NCI-H82 treated with DMSO at 0.1 percent for 48 hours (cell line): ENCODE measurements around the gene DLG2.

Experiments
- DNase-seq: peaks from one replicate; lab custom pipeline; 2025; ENCODE audit not compliant: unreplicated experiment; lab: John Stamatoyannopoulos, UW

DLG2 gene

DNA sequence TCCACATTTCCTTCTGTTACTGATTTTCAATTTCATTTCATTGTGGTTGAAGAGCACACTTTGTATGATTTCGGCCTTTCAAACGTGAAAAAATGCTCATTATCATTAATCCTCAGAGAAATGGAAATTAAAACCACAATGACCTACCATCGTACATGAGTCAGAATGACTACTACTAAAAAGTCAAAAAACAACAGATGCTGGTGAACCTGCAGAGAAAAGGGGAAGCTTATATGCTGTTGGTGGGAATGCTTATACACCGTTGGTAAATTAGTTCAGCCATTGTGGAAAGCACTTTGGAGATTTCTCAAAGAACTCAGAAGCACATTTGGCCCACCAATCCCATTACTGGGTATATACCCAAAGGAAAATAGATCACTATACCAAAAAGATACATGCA lies 57.6 kb downstream of the DLG2 start:
- no peak for DNase-seq

DNA sequence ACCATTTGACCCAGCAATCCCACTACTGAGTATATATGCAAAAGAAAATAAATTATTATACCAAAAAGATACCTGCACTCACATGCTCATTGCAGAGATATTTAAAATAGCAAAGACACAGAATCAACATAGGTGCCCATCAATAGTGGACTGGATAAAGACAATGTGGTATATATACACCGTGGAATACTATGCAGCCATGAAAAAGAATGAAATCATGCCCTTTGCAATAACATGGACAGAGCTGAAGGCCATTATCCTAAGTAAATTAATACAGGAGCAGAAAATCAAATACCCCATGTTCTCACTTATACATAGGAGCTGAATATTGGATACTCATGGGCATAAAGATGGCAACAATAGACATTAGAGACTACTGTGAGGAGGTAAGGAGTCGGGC lies 68.7 kb downstream of the DLG2 start:
- no peak for DNase-seq

DNA sequence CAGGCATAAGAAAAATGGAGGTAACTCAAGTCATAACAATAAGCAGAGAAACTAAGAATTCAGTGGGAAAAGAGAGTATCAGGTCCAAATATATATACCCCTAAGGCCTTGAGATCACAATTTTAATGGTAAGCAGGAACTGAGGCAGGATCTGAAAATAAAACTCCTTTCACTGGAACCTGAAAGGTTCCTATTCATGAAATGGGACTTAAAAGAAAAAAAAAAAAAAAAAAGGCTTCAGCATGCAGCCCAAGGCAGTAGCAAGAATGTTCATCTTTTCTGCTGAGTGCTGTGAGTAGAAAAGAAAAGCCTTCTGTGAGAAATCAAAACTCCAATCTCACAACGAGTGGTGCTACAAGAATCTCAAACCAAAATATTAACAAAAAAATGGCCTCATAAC lies 75.3 kb downstream of the DLG2 start:
- no peak for DNase-seq

DNA sequence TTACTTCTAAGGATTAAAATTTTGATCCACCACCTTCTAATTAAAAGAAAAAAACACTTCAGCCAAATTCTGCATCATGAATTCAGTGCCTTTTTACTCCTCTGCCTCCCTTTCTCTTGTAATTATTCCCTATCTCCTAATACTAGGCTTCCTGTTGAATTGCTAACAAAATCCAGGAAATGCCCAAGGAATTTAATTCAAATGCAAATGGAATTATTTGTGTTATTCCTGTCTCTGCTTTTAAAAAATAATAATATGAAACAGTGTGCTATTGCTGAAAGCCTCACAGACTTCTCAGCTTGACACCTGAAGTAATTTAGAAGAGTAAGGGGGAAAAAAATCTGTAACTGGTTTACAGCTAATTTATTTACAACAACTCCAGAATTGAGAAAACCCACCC lies 85.5 kb downstream of the DLG2 start:
- no peak for DNase-seq

DNA sequence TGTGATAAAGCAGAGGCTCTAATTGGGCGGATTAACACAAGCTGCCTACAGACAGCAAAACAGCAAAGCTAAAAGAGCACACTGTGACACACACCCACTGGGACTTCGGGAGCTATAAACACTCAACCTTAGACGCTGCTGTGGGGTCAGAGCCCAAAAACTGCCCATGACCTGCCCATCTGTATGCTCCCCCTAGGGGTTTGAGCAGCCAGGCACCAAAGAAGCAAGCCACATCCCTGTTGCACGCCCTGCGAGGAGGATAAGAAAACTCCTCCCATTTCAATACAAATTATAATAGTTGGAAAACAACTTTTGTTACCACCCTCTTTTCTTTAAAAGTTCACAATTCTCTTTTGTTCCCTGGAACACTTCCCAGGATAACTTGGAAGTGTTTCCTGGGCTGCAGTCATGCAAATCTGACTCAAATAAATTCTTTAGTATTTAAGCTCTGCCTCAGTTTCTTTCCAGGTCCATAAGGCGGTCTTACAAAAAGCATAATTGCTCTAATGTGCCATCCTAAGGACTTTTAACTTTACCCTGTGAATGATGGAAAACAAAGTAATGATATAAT lies 86.4 kb downstream of the DLG2 start:
- no peak for DNase-seq

- DNase-seq, result no peak
Observed at GRCh38 chr11:85540181-85540580, 87.0 kb downstream of the DLG2 start.

DNA sequence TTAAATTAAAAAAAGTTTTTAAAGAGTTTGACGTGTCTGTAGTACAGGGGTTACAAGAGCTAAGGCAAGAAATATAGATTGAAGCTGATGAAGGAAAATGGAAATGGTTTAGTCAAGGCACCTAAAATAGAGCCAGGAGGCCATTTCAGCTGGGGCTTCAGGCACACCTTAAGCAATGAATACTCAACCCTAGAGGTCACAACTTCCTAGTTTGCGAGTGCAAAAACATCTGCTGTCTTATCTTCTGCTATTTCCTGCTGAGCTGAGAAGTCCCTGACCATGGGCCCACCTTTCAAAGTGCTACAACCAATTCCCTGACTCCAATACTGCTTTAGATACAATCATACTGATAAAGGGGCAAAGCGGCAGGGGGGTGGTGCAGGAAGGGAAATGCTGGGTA lies 87.4 kb downstream of the DLG2 start:
- no peak for DNase-seq

DNA sequence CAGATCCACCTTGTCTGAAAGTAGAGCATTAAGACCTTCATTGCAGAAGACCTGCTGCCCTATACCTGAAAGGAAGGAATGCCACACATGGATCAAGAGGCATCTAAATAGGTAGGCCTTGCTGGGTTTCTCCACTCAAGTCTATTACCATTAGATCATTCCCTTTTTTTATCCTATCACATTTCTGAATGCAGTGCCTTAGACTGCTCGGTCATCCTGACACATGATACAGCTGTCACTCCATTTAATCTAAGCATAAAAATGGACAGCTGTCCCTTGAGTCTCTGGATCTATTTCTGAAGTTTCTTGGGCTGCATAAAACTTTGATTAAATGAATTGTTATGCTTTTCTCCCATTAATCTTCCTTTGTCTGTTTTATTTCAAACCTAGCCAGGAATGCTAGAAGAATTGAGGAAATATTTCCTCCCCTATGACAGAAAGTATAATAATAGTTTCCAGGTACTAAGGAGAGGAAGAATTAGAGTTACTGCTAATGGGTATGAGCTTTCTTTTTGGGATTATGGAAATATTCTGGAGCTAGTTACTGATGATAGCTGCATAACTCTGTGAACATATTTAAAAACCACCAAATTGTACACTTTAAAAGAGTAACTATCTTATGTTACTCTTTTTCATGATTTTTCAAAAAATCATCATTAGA lies 88.0 kb downstream of the DLG2 start:
- DNase-seq, result no peak

- no peak for DNase-seq
Observed at GRCh38 chr11:85536438-85536837, 90.7 kb downstream of the DLG2 start.

- no peak for DNase-seq
Observed at GRCh38 chr11:85534806-85535205, 92.3 kb downstream of the DLG2 start.

- no peak for DNase-seq
Observed at GRCh38 chr11:85531191-85531897, 95.8 kb downstream of the DLG2 start.

DNA sequence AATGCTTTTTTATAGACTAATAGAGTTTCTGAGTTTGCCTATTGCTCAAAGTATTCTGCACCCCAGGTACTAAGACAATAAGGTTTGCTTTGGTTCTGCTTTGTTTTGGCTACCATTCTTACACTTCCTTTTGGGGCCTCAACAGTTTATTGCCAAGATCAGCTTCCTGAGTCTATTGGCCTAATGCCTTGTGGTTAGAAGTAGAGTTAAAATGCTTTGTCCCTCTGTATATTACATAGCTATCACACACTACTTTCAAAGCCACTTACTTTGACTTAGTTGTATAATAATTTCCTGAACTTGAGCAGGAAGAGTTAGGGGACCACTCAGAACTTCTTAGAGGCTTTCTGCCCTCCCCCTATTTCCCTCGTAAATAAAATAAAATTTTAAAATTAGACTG lies 96.5 kb downstream of the DLG2 start:
- no peak for DNase-seq

- no peak for DNase-seq
Observed at GRCh38 chr11:85526564-85526963, 100.6 kb downstream of the DLG2 start.

DNA sequence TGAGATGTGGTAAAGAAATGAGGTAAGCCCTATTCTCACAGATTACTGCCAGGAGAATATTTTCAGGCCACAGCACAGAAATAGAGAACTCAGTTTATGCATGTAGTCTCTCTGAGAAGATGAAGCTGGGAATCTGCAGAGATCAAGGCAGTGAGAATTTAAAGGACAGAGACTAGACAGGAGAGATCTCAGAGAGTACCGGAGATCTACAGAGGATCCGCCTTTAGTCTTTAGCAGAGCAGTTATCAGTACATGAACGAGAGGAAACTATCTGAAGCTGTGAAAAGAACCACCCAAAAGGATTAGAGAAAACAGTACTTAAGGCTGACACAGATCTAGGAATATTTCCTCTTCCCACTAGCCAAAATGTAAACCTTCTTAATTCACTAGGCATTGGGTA lies 101.5 kb downstream of the DLG2 start:
- DNase-seq, result no peak

DNA sequence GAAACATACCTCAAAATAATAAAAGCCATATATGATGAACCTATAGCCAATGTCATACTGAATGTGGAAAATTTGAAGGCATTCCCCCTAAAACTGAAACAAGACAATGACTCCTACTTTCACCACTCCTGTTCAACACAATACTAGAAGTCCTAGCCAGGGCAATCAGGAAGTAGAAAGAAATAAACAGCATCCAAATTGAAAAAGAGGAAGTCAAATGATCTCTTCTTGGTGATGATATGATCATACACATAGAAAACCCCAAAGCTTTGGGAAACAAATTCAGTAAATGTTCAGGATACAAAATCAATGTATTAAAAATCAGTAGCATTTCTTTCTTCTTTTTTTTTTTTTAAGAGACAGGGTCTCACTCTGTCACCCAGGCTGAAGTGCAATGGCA lies 109.9 kb downstream of the DLG2 start:
- no peak for DNase-seq

DNA sequence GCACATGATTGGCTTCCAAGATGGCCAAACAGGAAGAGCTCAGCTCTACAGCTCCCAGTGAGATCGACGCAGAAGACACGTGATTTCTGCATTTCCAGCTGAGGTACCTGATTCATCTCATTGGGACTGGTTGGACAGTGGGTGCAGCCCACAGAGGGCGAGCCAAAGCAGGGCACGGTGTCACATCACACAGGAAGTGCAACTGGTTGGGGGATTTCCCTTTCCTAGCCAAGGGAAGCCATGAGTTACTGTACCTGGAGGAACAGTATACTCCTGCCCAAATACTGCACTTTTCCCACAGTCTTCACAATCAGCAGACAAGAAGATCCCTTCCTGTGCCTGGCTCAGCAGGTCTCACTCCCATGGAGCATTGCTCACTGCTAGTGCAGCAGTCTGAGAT lies 131.2 kb downstream of the DLG2 start:
- no peak for DNase-seq

- no peak for DNase-seq
Observed at GRCh38 chr11:85494396-85494795, 132.7 kb downstream of the DLG2 start.

DNA sequence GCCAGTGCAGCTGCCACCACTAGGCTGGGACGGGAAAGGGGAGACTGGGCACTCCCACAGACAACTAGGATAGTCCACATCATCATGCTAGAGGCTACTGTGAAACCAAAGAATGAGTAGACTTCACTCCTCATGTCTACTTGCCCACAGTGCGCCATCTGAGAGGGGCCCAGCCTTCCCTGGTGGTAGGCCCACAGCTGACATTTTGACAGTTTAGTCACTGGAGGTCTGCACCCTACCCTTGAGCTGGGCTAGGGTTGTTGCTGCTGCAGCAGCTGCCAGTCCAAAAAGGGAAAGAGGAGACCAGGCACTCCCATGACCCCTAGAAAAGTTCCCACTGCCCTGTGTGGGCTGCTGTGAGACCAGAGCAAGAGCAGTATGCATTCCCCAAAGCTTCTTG lies 141.2 kb downstream of the DLG2 start:
- no peak for DNase-seq

DNA sequence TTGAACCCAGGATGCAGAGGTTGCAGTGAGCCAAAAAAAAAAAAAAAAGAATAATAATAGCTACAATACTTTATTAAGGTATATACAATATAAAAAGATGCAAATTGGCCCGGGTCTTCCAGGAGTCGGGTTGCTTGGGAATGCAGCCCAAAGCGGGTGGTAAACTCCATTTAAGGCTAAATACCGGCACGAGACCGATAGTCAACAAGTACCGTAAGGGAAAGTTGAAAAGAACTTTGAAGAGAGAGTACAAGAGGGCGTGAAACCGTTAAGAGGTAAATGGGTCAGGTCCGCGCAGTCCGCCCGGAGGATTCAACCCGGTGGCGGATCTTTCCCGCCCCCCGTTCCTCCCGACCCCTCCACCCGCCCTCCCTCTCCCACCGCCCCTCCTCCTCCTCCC lies 143.3 kb downstream of the DLG2 start:
- no peak for DNase-seq

- DNase-seq, result no peak
Observed at GRCh38 chr11:85481862-85482261, 145.3 kb downstream of the DLG2 start.

- no peak for DNase-seq
Observed at GRCh38 chr11:85475660-85476517, 151.3 kb downstream of the DLG2 start.

- no peak for DNase-seq
Observed at GRCh38 chr11:85472953-85473352, 154.2 kb downstream of the DLG2 start.
